ENCODE results near the gene ARHGAP22.

Gene ARHGAP22

DNA sequence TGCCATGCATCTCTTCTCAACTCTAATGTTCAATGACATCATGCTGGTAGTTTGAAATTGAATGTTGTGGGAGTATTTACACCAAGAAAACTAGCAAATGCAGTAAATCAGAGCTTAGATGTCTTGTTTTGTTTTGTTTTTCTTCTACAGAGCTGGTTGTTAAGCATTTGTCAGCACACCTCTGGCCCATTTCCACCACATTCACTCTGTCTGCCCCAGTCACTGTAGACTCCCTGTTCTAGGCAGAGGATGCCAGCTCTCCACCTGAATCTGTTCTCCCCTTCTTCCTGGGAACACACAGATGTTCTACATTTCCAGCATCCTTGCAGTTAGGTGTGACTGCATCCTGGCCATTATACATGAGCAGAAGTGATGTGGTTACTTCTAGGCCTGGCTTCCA is 4.1 kb upstream of the ARHGAP22 start:
- Histone ChIP-seq H3K27me3 (ENCODE audit: control insufficient read depth in 5 of 5, insufficient read depth in 4 of 5, low read length in 5 of 5) (peaks cover 0 to 9% (median 2%) of the 10 kb centered on the region in 5 donors), H3K4me3 (ENCODE audit: low read depth in 1 of 5, low read length in 5 of 5) (no peak overlapping the region), H3K9ac (ENCODE audit: low read length in 5 of 5) (no peak overlapping the region), H3K36me3 (ENCODE audit: control insufficient read depth in 5 of 5, insufficient read depth in 5 of 5, low read length in 5 of 5) (no peaks in the 10 kb centered on the region), H3K9me3 (ENCODE audit: control insufficient read depth in 5 of 5, low read length in 5 of 5) (no peaks in the 10 kb centered on the region), H3K4me1 (ENCODE audit: control insufficient read depth in 5 of 5, insufficient read depth in 5 of 5, low read length in 5 of 5) (peaks cover 0 to 29% (median 17%) of the 10 kb centered on the region in 5 donors), H3K27ac (ENCODE audit: low read depth, low read length) (no peak overlapping the region)

DNA sequence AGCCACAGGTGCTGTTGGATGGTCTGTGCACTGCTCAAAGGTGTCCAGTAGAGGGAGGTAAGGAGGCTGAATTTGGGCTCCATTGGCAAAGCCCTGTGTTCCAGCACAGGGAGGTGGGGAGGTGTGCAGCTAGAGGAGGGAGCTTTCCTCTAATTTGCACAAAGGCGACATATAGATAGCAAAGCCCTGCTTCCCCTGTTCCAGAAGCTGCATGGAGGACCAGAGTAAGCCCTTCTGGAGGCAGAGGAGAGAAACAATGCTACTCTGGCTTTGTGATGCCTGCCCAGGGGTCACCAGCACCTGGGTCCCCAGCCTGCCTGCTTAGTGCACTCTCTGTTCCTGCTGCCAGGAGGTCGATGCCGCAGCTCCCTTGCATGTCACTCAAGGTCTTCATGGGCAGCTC is 3.4 kb upstream of the ARHGAP22 start:
- Histone ChIP-seq H3K27ac (ENCODE audit: low read depth, low read length) (no peak overlapping the region), H3K9me3 (ENCODE audit: control insufficient read depth in 5 of 5, low read length in 5 of 5) (no peaks in the 10 kb centered on the region), H3K4me1 (ENCODE audit: control insufficient read depth in 5 of 5, insufficient read depth in 5 of 5, low read length in 5 of 5) (peaks cover 0 to 32% (median 18%) of the 10 kb centered on the region in 5 donors), H3K36me3 (ENCODE audit: control insufficient read depth in 5 of 5, insufficient read depth in 5 of 5, low read length in 5 of 5) (no peaks in the 10 kb centered on the region), H3K4me3 (ENCODE audit: low read depth in 1 of 5, low read length in 5 of 5) (no peak overlapping the region), H3K27me3 (ENCODE audit: control insufficient read depth in 5 of 5, insufficient read depth in 4 of 5, low read length in 5 of 5) (peaks cover 0 to 14% (median 2%) of the 10 kb centered on the region in 5 donors), H3K9ac (ENCODE audit: low read length in 5 of 5) (no peak overlapping the region)

DNA sequence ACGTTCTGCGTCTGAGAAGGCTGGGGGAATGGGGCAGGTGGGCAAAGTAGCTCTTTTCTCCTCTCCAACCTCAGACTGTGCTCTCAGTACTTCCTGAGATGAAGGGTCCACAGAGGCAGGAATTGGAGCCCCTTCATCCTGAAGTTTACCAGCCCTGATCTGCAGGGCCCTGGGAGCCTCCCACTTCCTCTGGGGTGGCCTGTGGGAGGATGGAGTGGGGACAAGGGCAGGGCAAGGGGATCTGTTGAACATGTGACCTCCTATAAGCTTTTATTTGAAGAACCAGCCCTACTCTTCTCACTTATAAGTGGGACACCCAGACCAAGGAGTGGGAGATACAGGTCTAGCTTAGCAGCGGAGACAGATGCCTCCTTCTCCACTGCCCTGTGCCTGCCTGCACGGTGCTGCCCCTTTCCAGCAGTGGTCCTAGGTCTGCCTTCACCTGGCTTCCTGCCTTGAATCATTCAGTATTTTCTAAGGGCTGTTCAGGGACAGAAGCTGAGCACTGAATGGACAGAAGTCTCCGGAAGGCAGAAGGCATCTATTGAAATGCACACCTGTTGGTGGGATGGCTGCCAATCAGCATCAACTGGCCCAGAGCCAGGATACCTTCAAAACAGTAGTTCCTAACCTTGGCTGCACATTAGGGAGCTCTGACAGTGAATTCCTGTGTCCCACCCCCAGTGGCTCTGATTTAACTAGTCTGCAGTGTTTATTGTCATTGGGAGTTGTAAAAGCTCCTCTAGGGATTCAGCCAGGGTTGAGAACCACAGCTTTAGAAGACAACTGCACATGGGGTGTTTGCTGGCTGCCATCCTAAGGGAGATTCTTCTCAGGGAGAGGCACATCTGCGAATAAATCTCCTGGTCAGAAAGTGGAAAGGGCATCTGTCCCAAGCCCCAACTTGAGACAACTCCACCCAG is 2.7 kb upstream of the ARHGAP22 start:
- Histone ChIP-seq H3K9ac (ENCODE audit: low read length in 5 of 5) (no peak overlapping the region), H3K4me1 (ENCODE audit: control insufficient read depth in 5 of 5, insufficient read depth in 5 of 5, low read length in 5 of 5) (peaks cover 0 to 32% (median 20%) of the 10 kb centered on the region in 5 donors), H3K27ac (ENCODE audit: low read depth, low read length) (no peak overlapping the region), H3K36me3 (ENCODE audit: control insufficient read depth in 5 of 5, insufficient read depth in 5 of 5, low read length in 5 of 5) (no peaks in the 10 kb centered on the region), H3K27me3 (ENCODE audit: control insufficient read depth in 5 of 5, insufficient read depth in 4 of 5, low read length in 5 of 5) (peaks cover 0 to 14% (median 2%) of the 10 kb centered on the region in 5 donors), H3K9me3 (ENCODE audit: control insufficient read depth in 5 of 5, low read length in 5 of 5) (no peaks in the 10 kb centered on the region), H3K4me3 (ENCODE audit: low read depth in 1 of 5, low read length in 5 of 5) (no peak overlapping the region)

DNA sequence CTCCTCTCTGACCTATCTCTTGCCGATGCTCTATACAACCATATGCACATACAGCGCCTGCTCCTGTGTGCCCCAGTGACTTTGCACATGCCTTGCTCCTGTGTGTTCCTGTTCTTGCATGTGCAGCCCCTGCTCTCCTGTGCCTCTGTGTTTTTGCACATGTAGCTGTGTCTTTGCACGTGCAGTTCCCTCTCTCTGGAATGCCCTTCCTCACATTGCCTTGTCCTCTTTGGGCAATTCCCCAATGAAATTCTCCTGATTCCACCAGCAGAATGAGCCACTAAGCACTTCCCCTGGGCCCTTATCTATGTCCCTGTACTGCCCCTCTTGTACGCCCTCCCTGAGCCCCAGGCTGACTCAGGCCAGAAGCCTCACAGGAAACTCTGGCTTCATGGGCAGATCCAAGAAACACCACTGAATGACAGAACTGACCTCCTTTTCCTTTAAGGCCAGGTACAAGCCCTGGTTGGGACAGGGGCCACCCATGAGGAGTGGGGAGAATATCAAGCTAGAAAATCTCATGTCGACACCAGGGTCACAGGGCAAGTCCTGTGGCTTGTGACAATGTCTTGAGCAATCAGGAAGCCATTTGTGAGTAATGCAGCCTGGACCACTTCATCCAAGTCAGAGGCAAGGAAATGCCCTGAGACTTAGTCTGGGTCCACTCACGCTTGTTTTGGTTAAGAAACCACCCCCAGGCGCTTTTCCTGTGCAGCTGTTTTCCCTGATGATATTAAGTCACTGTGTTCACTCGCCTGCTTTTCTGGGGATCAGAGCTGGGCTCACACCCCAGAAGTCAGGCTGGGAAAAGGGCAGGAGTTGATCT is 1.9 kb upstream of the ARHGAP22 start:
- H3K4me1 ChIP-seq (ENCODE audit: control insufficient read depth in 5 of 5, insufficient read depth in 5 of 5, low read length in 5 of 5): peaks cover 0 to 29% (median 20%) of the 10 kb centered on the region in 5 donors
- no peaks in the 10 kb centered on the region for H3K9me3 ChIP-seq (ENCODE audit: control insufficient read depth in 5 of 5, low read length in 5 of 5)
- H3K27me3 ChIP-seq (ENCODE audit: control insufficient read depth in 5 of 5, insufficient read depth in 4 of 5, low read length in 5 of 5): peaks cover 0 to 14% (median 2%) of the 10 kb centered on the region in 5 donors
- H3K9ac ChIP-seq (ENCODE audit: low read length in 5 of 5): no peak overlapping the region
- no peak overlapping the region for H3K27ac ChIP-seq (ENCODE audit: low read depth, low read length)
- H3K4me3 ChIP-seq (ENCODE audit: low read depth in 1 of 5, low read length in 5 of 5): no peak overlapping the region
- no peaks in the 10 kb centered on the region for H3K36me3 ChIP-seq (ENCODE audit: control insufficient read depth in 5 of 5, insufficient read depth in 5 of 5, low read length in 5 of 5)

DNA sequence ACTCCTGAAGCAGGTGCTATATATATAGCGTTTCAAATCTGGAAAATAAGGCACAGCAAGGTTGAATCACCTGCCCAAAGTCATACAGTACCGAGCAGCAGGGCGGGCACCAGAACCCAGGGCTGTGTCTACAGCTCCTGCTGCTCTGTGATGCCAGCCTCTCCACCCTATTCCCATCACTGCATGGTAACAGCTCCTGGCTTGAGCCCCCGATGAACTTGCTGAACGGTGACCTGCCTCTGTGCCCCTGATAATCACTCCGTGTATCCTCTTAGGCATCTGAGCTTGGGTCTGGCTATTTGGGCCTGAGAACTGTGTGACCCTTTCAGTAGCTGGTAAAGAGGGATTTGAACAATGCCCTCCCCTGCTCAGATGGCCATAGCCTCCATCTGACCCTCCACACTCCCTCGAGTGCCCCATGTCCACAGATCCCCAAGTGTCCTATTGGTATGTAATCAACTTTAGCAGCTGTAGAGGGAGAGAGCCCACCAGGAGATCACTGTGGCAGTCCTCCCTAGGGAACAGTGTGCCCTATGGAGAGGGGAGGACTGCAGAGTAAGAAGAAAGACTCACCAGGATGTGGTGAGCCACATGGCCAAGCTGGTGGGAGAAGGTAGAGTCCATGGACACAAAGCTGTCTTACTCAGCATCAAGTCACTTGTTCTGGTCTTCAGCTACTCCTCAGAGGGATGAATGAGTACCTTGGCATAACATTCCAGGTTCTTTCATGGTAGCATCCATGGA is 1.1 kb upstream of the ARHGAP22 start:
- Histone ChIP-seq H3K4me3 (ENCODE audit: low read depth in 1 of 5, low read length in 5 of 5) (no peak overlapping the region), H3K9ac (ENCODE audit: low read length in 5 of 5) (no peak overlapping the region), H3K27me3 (ENCODE audit: control insufficient read depth in 5 of 5, insufficient read depth in 4 of 5, low read length in 5 of 5) (peaks cover 0 to 14% (median 2%) of the 10 kb centered on the region in 5 donors), H3K9me3 (ENCODE audit: control insufficient read depth in 5 of 5, low read length in 5 of 5) (no peaks in the 10 kb centered on the region), H3K27ac (ENCODE audit: low read depth, low read length) (no peak overlapping the region), H3K4me1 (ENCODE audit: control insufficient read depth in 5 of 5, insufficient read depth in 5 of 5, low read length in 5 of 5) (peaks cover 0 to 29% (median 20%) of the 10 kb centered on the region in 5 donors), H3K36me3 (ENCODE audit: control insufficient read depth in 5 of 5, insufficient read depth in 5 of 5, low read length in 5 of 5) (no peaks in the 10 kb centered on the region)

DNA sequence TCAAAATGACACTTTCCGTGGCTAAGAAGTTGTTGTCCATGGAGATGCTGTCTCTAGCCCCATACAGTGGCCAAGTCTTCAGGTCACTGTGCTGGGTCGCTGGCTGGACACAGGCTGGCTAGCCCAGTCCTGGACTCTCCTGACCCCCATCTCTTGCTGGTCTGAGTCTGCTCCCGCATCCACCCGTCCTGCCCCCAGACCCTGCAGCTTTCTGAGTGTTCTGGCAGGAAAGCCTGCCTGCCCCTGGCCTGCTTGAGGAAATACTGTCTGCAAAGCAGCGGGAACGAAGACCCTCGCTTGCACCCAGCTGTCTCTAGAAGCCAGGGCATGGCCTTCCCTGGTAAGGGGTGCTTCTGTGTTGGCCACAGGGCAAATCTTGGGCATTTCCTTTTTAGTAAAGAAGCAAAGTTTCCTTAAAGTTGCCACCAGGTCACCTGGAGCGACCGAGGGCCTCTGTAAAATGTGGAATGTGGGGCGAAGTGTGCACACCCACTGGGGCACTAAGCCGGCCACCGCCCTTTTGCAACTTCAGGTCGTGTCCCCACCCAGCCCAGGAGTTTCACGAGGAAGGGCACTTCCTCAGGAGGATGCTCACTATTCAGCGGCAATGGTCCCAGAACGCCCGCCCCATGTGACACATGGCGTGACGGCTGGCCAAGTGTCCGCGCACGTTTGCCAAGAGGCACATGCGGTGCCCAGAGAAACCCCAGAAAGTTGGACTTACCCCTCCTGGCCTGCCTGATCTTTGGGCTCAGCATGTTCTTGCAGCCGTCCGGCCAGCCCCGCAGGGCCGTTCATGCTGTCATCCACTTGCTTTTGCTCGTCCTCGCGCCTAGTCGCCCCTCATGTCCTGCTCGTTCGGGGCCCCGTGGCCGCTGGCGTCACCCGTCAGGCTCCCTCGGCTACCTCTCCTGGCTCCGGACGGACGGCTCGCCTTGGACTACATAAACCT is 558 bp downstream of the ARHGAP22 start:
- Histone ChIP-seq H3K9me3 (ENCODE audit: control insufficient read depth in 5 of 5, low read length in 5 of 5) (no peaks in the 10 kb centered on the region), H3K9ac (ENCODE audit: low read length in 5 of 5) (peak overlapping the region in 1 of 5 donors; percentile 45), H3K27me3 (ENCODE audit: control insufficient read depth in 5 of 5, insufficient read depth in 4 of 5, low read length in 5 of 5) (peaks cover 0 to 14% (median 2%) of the 10 kb centered on the region in 5 donors), H3K36me3 (ENCODE audit: control insufficient read depth in 5 of 5, insufficient read depth in 5 of 5, low read length in 5 of 5) (no peaks in the 10 kb centered on the region), H3K27ac (ENCODE audit: low read depth, low read length) (no peak overlapping the region), H3K4me3 (ENCODE audit: low read depth in 1 of 5, low read length in 5 of 5) (peak overlapping the region; percentile 23 to 66 (median 56)), H3K4me1 (ENCODE audit: control insufficient read depth in 5 of 5, insufficient read depth in 5 of 5, low read length in 5 of 5) (peaks cover 0 to 29% (median 20%) of the 10 kb centered on the region in 5 donors)

DNA sequence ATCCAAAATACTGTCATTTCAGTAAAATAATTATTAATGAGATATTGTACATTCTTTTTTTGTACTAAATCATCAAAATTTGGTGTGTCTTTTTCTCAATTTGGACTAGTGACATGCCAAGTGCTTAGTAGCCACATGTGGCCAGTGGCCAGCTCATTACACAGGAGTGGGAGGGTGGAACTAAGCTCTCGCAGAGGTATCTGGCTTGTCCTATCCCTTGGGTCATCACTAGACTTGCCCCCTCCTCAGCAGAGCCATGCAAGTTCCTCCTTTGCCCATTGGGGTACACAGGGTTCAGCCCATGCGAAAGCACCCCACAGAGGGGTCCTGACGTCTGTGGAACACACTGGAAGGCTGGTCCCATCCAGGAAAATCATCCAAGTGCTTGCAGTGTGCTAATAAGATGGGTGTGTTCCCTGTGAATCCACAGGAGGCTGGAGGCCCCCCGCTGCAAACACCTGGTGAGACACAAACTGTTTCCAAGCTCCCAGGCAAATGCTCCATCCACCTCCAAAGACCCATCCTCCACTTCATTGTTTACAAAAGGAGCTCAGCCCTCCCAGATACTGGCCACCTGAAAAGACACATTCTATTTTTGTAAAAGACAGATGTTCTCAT is 1.3 kb downstream of the ARHGAP22 start:
- peaks cover 0 to 14% (median 2%) of the 10 kb centered on the region in 5 donors for H3K27me3 ChIP-seq (ENCODE audit: control insufficient read depth in 5 of 5, insufficient read depth in 4 of 5, low read length in 5 of 5)
- peak overlapping the region in 1 of 5 donors; percentile 66 for H3K4me3 ChIP-seq (ENCODE audit: low read depth in 1 of 5, low read length in 5 of 5)
- H3K27ac ChIP-seq (ENCODE audit: low read depth, low read length): no peak overlapping the region
- peaks cover 0 to 29% (median 20%) of the 10 kb centered on the region in 5 donors for H3K4me1 ChIP-seq (ENCODE audit: control insufficient read depth in 5 of 5, insufficient read depth in 5 of 5, low read length in 5 of 5)
- peak overlapping the region in 1 of 5 donors; percentile 33 for H3K9ac ChIP-seq (ENCODE audit: low read length in 5 of 5)
- H3K36me3 ChIP-seq (ENCODE audit: control insufficient read depth in 5 of 5, insufficient read depth in 5 of 5, low read length in 5 of 5): no peaks in the 10 kb centered on the region
- no peaks in the 10 kb centered on the region for H3K9me3 ChIP-seq (ENCODE audit: control insufficient read depth in 5 of 5, low read length in 5 of 5)

DNA sequence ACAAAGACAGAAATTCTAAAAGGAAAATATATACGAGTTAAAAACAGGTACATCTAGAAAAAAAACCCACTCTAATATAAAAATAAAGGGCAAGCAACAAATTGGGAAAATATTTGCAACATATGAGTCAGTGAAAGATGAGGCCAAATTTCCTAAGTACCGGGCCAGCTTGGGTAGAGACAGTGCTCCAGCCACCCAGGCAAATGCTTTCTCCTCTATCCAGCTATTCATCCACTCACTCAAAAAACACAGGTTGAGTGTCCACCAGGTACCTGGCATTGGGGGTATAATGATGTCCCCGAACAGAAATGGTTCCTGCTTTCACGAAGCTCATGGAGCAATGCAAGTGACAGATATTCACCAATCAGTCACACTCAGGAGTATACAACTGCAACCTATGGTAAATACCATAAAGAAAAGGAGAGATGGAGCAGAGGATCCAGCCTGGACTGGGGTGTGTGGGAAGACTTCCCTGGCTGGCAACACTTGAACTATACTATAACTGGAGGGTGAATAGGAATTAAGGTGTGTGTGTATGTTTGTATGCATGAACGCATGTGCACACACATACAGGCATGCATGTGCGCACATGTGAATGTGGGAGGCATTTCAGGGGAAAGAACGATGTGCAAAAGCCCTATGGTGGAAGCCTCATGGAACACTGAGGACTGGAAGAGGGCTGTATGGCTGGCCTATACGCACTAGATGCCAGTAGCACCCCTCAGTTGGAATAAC is 2.3 kb downstream of the ARHGAP22 start:
- Histone ChIP-seq H3K4me3 (ENCODE audit: low read depth in 1 of 5, low read length in 5 of 5) (no peak overlapping the region), H3K36me3 (ENCODE audit: control insufficient read depth in 5 of 5, insufficient read depth in 5 of 5, low read length in 5 of 5) (no peaks in the 10 kb centered on the region), H3K9me3 (ENCODE audit: control insufficient read depth in 5 of 5, low read length in 5 of 5) (no peaks in the 10 kb centered on the region), H3K27me3 (ENCODE audit: control insufficient read depth in 5 of 5, insufficient read depth in 4 of 5, low read length in 5 of 5) (peaks cover 0 to 14% (median 2%) of the 10 kb centered on the region in 5 donors), H3K9ac (ENCODE audit: low read length in 5 of 5) (no peak overlapping the region), H3K27ac (ENCODE audit: low read depth, low read length) (no peak overlapping the region), H3K4me1 (ENCODE audit: control insufficient read depth in 5 of 5, insufficient read depth in 5 of 5, low read length in 5 of 5) (peaks cover 0 to 28% (median 20%) of the 10 kb centered on the region in 5 donors)
